GM12878 (cell line): Measurements from ENCODE around the gene MEIS2. TPM values are rescaled to one million over a fixed set of nuclear protein-coding genes. Genes with fewer than 3 reads are reported as not detected.

Experiments
- HDAC6 ChIP-seq: fragments of 200-600 bp; sonication (generic); IDR thresholded peaks from one replicate; pipeline ENCODE4 v1.8.0; 2017; ENCODE audit warnings: antibody characterized with exemption; ENCODE audit not compliant: unreplicated experiment
- IKZF1 ChIP-seq: fragments of 450-650 bp; conservative IDR thresholded peaks from 2 replicates; pipeline ENCODE4 v1.6.1; 2017; ENCODE audit warnings: antibody characterized with exemption, mild to moderate bottlenecking
- MYC ChIP-seq: IDR thresholded peaks from 2 replicates; pipeline ENCODE4 v1.6.1; 2011; ENCODE audit warnings: mild to moderate bottlenecking, low read length, moderate library complexity, inconsistent platforms; ENCODE audit not compliant: insufficient read depth, insufficient replicate concordance, insufficient read length, severe bottlenecking
- SUPT20H ChIP-seq: IDR thresholded peaks from 2 replicates; pipeline ENCODE4 v1.6.1; 2011; ENCODE audit warnings: low read depth, mild to moderate bottlenecking, low read length, moderate library complexity, borderline replicate concordance; ENCODE audit not compliant: control insufficient read depth
- WRNIP1 ChIP-seq: IDR thresholded peaks from 2 replicates; pipeline ENCODE4 v1.6.1; 2011; ENCODE audit warnings: low read depth, low read length, improper control_type of control experiment, borderline replicate concordance
- ZBED1 ChIP-seq: IDR thresholded peaks from 2 replicates; pipeline ENCODE4 v1.6.1; 2016; ENCODE audit warnings: borderline replicate concordance
- ZNF217 ChIP-seq: fragments of 450-650 bp; IDR thresholded peaks from 2 replicates; pipeline ENCODE4 v1.6.1; 2017; ENCODE audit warnings: antibody characterized with exemption, mild to moderate bottlenecking
- ZNF274 ChIP-seq: IDR thresholded peaks from one replicate; pipeline ENCODE4 v1.8.0; 2011; ENCODE audit not compliant: insufficient read length, insufficient read depth
- polyA plus RNA-seq, 11 experiments: library from polyadenylated mRNA; depleted of rRNA in 4 of 11; unstranded in 6 of 11; stranded (reverse) in 5 of 11; fragments of >200 nt; fragmentation: Nextera tagmentation in 4 of 11; fragmentation: Illumina TruSeq in 1 of 11; extraction: Ambion mirVana in 4 of 11; extraction: Trizol in 1 of 11; gene quantifications; 1 replicate in 1 of 11; 2 replicates in 10 of 11; pipeline versions ENCODE4 v1.2.1 to v1.2.3, GENCODE V29; 2011 to 2016; ENCODE audit warnings: inconsistent platforms in 2 of 11, missing spikeins in 2 of 11, low read depth in 1 of 11
- total RNA-seq, 4 experiments: library from RNA; depleted of rRNA in 3 of 4; stranded (reverse); fragments of >200 nt in 3 of 4; fragmentation: Illumina TruSeq in 1 of 4; extraction: Trizol in 1 of 4; gene quantifications; 2 replicates each; pipeline versions ENCODE4 v1.2.1 to v1.2.3, GENCODE V29; 2013 to 2021
- TF ChIP-seq, protein P1 (sequence below): fragments of 450-650 bp; IDR thresholded peaks from 2 replicates; pipeline ENCODE4 v1.6.1; 2016; ENCODE audit warnings: mild to moderate bottlenecking, moderate library complexity, borderline replicate concordance
- TF ChIP-seq, protein P2 (sequence below): IDR thresholded peaks from 2 replicates; pipeline ENCODE4 v1.6.1; 2012; ENCODE audit warnings: low read depth, low read length, improper control_type of control experiment
- TF ChIP-seq, protein P3 (sequence below): IDR thresholded peaks from 2 replicates; pipeline ENCODE4 v1.6.1; 2012; ENCODE audit warnings: low read length, inconsistent platforms

Gene MEIS2
- total and polyA plus RNA-seq, 10 of the 15 experiments (the other 5 are each of a cell fraction or from before 2014, with no cell fraction given): 9.2 to 54.0 (median 20.4) TPM

DNA sequence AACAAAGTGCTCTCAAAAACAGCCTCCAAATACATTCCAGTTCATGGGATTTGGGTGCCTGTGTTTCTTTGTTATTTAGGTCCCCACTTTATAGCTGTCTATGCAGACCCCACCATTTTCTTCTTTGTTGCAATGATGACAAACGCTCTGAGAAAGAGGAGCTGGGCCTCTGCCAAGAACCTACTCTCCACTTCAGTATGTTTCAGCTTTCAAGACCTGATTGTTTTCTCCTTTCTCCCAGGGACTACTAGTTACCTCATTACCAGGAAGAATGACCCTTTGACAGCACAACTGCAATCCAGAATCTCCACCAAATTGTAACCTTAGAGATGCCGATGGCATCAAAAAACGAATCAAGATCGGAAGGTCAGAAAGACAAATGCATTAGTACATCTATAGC is 236.8 kb downstream of the MEIS2 start (continued):
- TF ChIP-seq, protein P1, sequence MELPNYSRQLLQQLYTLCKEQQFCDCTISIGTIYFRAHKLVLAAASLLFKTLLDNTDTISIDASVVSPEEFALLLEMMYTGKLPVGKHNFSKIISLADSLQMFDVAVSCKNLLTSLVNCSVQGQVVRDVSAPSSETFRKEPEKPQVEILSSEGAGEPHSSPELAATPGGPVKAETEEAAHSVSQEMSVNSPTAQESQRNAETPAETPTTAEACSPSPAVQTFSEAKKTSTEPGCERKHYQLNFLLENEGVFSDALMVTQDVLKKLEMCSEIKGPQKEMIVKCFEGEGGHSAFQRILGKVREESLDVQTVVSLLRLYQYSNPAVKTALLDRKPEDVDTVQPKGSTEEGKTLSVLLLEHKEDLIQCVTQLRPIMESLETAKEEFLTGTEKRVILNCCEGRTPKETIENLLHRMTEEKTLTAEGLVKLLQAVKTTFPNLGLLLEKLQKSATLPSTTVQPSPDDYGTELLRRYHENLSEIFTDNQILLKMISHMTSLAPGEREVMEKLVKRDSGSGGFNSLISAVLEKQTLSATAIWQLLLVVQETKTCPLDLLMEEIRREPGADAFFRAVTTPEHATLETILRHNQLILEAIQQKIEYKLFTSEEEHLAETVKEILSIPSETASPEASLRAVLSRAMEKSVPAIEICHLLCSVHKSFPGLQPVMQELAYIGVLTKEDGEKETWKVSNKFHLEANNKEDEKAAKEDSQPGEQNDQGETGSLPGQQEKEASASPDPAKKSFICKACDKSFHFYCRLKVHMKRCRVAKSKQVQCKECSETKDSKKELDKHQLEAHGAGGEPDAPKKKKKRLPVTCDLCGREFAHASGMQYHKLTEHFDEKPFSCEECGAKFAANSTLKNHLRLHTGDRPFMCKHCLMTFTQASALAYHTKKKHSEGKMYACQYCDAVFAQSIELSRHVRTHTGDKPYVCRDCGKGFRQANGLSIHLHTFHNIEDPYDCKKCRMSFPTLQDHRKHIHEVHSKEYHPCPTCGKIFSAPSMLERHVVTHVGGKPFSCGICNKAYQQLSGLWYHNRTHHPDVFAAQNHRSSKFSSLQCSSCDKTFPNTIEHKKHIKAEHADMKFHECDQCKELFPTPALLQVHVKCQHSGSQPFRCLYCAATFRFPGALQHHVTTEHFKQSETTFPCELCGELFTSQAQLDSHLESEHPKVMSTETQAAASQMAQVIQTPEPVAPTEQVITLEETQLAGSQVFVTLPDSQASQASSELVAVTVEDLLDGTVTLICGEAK: no peak
- TF ChIP-seq SUPT20H: no peak
- TF ChIP-seq, protein P2, sequence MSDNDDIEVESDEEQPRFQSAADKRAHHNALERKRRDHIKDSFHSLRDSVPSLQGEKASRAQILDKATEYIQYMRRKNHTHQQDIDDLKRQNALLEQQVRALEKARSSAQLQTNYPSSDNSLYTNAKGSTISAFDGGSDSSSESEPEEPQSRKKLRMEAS: no peak
- TF ChIP-seq IKZF1: no peak
- no peak for TF ChIP-seq ZNF274
- TF ChIP-seq ZNF217: no peak
- TF ChIP-seq MYC: no peak
- no peak for TF ChIP-seq WRNIP1
- TF ChIP-seq, protein P3, sequence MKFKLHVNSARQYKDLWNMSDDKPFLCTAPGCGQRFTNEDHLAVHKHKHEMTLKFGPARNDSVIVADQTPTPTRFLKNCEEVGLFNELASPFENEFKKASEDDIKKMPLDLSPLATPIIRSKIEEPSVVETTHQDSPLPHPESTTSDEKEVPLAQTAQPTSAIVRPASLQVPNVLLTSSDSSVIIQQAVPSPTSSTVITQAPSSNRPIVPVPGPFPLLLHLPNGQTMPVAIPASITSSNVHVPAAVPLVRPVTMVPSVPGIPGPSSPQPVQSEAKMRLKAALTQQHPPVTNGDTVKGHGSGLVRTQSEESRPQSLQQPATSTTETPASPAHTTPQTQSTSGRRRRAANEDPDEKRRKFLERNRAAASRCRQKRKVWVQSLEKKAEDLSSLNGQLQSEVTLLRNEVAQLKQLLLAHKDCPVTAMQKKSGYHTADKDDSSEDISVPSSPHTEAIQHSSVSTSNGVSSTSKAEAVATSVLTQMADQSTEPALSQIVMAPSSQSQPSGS: no peak
- TF ChIP-seq ZBED1: no peak
- no peak for TF ChIP-seq HDAC6
